GM23248 (cell line): ENCODE measurements around the gene CERS5.

Experiments used
- EZH2 ChIP-seq: fragments of 200-600 bp; sonication (generic); IDR thresholded peaks from 2 replicates; pipeline ENCODE4 v1.6.1; 2018; ENCODE audit warnings: antibody characterized with exemption, mild to moderate bottlenecking; ENCODE audit not compliant: insufficient read depth, poor library complexity, severe bottlenecking
- EZH2phosphoT487 ChIP-seq: fragments of 200-600 bp; sonication (generic); IDR thresholded peaks from 2 replicates; pipeline ENCODE4 v1.6.1; 2018; ENCODE audit warnings: antibody characterized with exemption, moderate library complexity, mild to moderate bottlenecking, low read depth; ENCODE audit not compliant: insufficient read depth

GRCh38 chr12:50101663-50102062 is 65.5 kb downstream of the CERS5 start:
- TF ChIP-seq EZH2 (no peak), EZH2phosphoT487 (no peak)
